Measurements from ENCODE around the gene SCAMP3.
A peak's percentile ranks its signal among the peaks of the same experiment; 100 is the strongest.

Gene SCAMP3

DNA sequence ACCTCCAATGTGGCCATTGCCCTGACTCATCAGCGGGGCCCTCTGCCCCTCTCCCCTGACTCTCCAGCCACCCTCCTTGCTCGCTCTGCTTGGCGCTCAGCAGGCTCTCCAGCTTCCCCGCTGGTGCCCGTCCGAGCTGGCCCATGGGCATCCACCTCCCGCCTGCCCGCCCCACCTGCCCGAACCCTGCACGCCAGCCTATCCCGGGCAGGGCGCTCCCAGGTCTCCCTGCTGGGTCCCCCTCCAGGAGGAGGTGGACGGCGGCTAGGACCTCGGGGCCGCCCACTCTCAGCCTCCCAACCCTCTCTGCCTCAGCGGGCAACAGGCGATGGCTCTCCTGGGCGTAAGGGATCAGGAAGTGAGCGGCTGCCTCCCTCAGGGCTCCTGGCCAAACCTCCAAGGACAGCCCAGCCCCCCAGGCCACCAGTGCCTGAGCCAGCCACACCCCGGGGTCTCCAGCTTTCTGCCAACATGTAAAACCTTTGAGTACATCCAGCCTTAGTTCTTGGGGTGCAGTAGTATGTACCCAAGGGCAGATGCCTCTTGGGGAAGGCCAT lies 25.9 kb upstream of the SCAMP3 start:
- TF ChIP-seq, protein P1, sequence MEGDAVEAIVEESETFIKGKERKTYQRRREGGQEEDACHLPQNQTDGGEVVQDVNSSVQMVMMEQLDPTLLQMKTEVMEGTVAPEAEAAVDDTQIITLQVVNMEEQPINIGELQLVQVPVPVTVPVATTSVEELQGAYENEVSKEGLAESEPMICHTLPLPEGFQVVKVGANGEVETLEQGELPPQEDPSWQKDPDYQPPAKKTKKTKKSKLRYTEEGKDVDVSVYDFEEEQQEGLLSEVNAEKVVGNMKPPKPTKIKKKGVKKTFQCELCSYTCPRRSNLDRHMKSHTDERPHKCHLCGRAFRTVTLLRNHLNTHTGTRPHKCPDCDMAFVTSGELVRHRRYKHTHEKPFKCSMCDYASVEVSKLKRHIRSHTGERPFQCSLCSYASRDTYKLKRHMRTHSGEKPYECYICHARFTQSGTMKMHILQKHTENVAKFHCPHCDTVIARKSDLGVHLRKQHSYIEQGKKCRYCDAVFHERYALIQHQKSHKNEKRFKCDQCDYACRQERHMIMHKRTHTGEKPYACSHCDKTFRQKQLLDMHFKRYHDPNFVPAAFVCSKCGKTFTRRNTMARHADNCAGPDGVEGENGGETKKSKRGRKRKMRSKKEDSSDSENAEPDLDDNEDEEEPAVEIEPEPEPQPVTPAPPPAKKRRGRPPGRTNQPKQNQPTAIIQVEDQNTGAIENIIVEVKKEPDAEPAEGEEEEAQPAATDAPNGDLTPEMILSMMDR (IDR thresholded peaks at IDR 0.05; ENCODE audit: low read depth, low read length) = no peak
- Histone ChIP-seq H3K36me3 (peaks cover 69% of the 10 kb centered on the region), H3K9me3 (ENCODE audit: severe bottlenecking) (no peaks in the 10 kb centered on the region)

DNA sequence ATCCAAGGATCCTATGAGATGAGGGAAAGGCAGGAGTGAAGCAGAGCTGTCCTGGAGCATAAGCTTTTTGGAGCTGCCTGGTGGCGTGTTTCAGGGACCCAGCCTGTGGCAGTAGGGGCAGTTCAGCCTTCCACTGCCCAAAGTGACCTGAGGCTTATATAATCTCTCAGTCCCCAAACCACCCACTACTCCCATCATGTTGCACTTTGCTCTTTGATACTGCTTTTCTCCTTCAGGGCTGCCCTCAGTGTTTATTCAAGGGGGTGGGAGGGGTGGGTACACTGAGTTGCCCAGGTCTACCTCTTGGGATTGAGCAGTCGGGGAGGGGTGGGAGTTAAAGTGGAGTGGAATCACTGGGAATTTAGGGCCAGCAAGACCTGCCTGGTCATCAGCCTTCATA lies 24.4 kb upstream of the SCAMP3 start:
- H3K4me3 ChIP-seq (ENCODE audit: low read depth, low read length) = no peak overlapping the region
- no peaks in the 10 kb centered on the region for H3K9me3 ChIP-seq (ENCODE audit: severe bottlenecking)
- H3K27ac ChIP-seq = no peak overlapping the region
- H3K36me3 ChIP-seq = peaks cover 81% of the 10 kb centered on the region
- DNase-seq = no peak
- no peaks in the 10 kb centered on the region for H3K27me3 ChIP-seq (ENCODE audit: insufficient read depth, low read depth, severe bottlenecking)
- TF ChIP-seq, protein P1 (IDR thresholded peaks at IDR 0.05; ENCODE audit: low read depth, low read length) = no peak

More for the DNA sequence above, 25.9 kb upstream of the SCAMP3 start:
- DNase-seq = no peak
- H3K27ac ChIP-seq = no peak overlapping the region
- H3K27me3 ChIP-seq (ENCODE audit: insufficient read depth, low read depth, severe bottlenecking) = no peaks in the 10 kb centered on the region
- H3K4me3 ChIP-seq (ENCODE audit: low read depth, low read length) = no peak overlapping the region

DNA sequence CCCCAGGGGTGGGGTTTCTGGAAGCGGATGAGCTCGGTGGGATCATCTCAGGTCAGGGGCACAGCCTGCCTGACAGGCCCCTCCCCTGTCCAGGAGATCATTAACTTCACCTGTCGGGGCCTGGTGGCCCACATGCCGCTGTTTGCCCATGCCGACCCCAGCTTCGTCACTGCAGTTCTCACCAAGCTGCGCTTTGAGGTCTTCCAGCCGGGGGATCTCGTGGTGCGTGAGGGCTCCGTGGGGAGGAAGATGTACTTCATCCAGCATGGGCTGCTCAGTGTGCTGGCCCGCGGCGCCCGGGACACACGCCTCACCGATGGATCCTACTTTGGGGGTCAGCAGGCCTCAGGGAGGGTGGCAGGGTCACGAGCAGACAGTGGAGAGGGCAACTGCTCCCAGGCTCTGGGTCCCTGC lies 23.5 kb upstream of the SCAMP3 start:
- TF ChIP-seq, protein P1 (IDR thresholded peaks at IDR 0.05; ENCODE audit: low read depth, low read length) = no peak
- Histone ChIP-seq H3K27me3 (ENCODE audit: insufficient read depth, low read depth, severe bottlenecking) (no peaks in the 10 kb centered on the region), H3K4me3 (ENCODE audit: low read depth, low read length) (no peak overlapping the region), H3K9me3 (ENCODE audit: severe bottlenecking) (no peaks in the 10 kb centered on the region), H3K27ac (0 out of 2 replicates have a peak overlapping the region, but pooled peaks have one; percentile 20), H3K36me3 (peaks cover 87% of the 10 kb centered on the region)
- no peak for DNase-seq

DNA sequence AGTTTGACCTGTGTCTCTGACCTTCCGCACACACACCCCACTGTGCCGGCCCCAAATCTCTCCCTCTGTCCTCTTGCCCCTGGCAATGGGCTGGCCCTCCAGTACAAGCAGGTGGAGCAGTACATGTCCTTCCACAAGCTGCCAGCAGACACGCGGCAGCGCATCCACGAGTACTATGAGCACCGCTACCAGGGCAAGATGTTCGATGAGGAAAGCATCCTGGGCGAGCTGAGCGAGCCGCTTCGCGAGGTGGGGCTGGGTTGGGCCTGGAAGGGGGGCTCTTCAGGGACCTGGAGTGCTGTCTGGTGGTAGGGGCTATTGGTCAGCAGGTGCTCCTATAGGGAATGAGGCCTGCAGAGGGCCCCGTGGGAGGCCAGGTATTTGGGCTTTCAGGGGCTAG lies 22.9 kb upstream of the SCAMP3 start:
- TF ChIP-seq, protein P1 (IDR thresholded peaks at IDR 0.05; ENCODE audit: low read depth, low read length) = no peak
- DNase-seq = no peak
- no peaks in the 10 kb centered on the region for H3K27me3 ChIP-seq (ENCODE audit: insufficient read depth, low read depth, severe bottlenecking)
- H3K4me3 ChIP-seq (ENCODE audit: low read depth, low read length) = no peak overlapping the region
- H3K27ac ChIP-seq = no peak overlapping the region
- no peaks in the 10 kb centered on the region for H3K9me3 ChIP-seq (ENCODE audit: severe bottlenecking)
- H3K36me3 ChIP-seq = peaks cover 87% of the 10 kb centered on the region

DNA sequence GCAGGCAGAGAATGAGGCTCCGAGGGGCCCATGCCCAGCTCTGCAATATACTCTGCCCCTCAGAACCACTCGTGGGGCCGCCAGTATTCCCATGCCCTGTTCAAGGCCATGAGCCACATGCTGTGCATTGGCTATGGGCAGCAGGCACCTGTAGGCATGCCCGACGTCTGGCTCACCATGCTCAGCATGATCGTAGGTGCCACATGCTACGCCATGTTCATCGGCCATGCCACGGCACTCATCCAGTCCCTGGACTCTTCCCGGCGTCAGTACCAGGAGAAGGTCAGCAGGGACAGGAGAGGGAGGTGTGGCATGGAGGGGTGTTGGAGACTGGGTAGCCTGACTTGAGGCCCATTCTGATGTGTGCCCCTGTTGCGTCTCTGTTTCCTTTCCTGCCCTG lies 22.3 kb upstream of the SCAMP3 start:
- no peak overlapping the region for H3K27ac ChIP-seq
- TF ChIP-seq, protein P1 (IDR thresholded peaks at IDR 0.05; ENCODE audit: low read depth, low read length) = no peak
- H3K36me3 ChIP-seq = peaks cover 86% of the 10 kb centered on the region
- H3K4me3 ChIP-seq (ENCODE audit: low read depth, low read length) = no peak overlapping the region
- H3K27me3 ChIP-seq (ENCODE audit: insufficient read depth, low read depth, severe bottlenecking) = no peaks in the 10 kb centered on the region
- H3K9me3 ChIP-seq (ENCODE audit: severe bottlenecking) = no peaks in the 10 kb centered on the region
- DNase-seq = no peak

DNA sequence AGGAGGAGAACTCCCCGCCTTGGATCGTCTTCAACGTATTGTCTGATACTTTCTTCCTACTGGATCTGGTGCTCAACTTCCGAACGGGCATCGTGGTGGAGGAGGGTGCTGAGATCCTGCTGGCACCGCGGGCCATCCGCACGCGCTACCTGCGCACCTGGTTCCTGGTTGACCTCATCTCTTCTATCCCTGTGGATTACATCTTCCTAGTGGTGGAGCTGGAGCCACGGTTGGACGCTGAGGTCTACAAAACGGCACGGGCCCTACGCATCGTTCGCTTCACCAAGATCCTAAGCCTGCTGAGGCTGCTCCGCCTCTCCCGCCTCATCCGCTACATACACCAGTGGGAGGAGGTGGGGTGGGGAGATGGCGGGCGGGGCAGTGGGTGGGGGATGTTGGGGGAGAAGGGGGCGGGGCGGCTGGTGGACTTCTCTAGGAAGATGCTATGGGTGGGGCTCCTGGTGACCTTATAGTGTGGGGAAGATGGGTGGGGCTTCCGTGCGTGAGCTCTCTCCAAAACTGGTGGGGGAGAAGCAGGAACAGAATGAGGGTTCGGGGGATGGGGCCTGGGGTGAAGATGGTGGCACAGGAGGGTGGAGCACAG lies 20.4 kb upstream of the SCAMP3 start:
- no peak for DNase-seq
- no peaks in the 10 kb centered on the region for H3K9me3 ChIP-seq (ENCODE audit: severe bottlenecking)
- H3K4me3 ChIP-seq (ENCODE audit: low read depth, low read length) = no peak overlapping the region
- no peak overlapping the region for H3K27ac ChIP-seq
- H3K27me3 ChIP-seq (ENCODE audit: insufficient read depth, low read depth, severe bottlenecking) = no peaks in the 10 kb centered on the region
- H3K36me3 ChIP-seq = peaks cover 74% of the 10 kb centered on the region
- TF ChIP-seq, protein P1 (IDR thresholded peaks at IDR 0.05; ENCODE audit: low read depth, low read length) = no peak
